Body of pancreas (tissue), 4 donors: ENCODE data around the gene CMTM5.

ENCODE experiments used
- POLR2A ChIP-seq, 3 donors: fragments of 450-650 bp; IDR thresholded peaks; one replicate each; pipeline ENCODE4 v1.6.1; 2016; ENCODE audit warnings: antibody characterized with exemption in 3 of 3, mild to moderate bottlenecking in 2 of 3
- TF ChIP-seq, protein P1 (sequence below), 7 experiments: fragments of 450-650 bp in 4 of 7; fragments of 200-600 bp in 3 of 7; sonication (generic) in 3 of 7; IDR thresholded peaks; one replicate each; pipeline ENCODE4 v1.5.1; 2016 to 2019; ENCODE audit warnings: antibody characterized with exemption in 7 of 7

DNA sequence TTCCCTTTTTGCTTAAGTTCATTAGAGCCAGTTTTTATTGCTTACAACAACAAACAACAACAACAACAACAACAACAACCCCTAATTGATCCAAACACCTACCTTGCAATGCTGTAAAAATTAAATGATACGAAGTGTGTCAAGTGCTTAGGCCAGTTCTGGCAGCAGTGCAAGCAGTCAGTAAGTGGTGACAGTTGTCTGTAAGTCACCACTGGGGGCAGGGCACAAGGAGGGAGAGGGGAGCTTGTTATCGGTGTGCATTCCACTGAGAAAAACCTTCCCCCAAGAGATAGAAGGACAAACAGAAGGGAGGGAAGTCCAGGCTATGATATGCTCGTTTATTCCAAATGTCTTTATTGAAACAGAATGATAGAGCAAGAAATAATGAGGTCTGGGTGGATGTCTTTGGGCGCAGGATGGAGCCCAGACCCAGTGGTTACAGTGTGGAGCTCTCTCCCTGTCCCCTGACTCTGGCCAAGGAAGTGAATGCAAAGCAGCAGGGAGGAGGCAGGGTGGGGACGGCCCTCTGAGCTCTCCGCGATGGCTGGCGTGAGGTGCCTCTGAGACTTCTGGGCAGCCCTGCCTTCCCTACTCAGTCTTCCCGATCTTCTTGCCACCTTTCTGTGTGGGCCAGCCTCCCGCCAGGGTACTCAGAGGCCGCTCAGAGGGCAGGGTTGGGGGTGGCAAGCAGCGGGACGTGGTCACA, 30.7 kb upstream of the CMTM5 start:
- no peak for TF ChIP-seq POLR2A (IDR thresholded peaks at IDR 0.05)
- TF ChIP-seq, protein P1, sequence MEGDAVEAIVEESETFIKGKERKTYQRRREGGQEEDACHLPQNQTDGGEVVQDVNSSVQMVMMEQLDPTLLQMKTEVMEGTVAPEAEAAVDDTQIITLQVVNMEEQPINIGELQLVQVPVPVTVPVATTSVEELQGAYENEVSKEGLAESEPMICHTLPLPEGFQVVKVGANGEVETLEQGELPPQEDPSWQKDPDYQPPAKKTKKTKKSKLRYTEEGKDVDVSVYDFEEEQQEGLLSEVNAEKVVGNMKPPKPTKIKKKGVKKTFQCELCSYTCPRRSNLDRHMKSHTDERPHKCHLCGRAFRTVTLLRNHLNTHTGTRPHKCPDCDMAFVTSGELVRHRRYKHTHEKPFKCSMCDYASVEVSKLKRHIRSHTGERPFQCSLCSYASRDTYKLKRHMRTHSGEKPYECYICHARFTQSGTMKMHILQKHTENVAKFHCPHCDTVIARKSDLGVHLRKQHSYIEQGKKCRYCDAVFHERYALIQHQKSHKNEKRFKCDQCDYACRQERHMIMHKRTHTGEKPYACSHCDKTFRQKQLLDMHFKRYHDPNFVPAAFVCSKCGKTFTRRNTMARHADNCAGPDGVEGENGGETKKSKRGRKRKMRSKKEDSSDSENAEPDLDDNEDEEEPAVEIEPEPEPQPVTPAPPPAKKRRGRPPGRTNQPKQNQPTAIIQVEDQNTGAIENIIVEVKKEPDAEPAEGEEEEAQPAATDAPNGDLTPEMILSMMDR (IDR thresholded peaks at IDR 0.05), result no peak
